ENCODE data around the gene ABHD13.

The ABHD13 gene

DNA sequence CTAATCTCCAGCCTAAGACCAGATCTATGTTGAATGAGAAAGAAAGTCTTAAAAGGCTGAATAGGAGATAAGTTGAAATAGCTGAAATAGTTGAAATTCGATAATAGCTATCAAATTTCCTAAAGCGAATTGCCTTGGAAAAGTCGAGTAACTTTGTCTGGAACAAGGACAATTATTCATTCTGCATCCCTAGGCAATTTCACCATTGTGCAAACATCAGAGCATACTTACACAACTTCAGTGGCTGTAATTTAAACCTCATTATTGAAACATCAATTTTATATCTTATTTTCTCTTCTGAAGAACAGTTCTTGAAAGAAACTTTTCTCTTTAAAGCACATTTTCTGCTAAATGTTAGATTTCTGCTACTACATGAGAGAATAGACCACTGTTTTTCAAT, 64.9 kb downstream of the ABHD13 start:
- DNase-seq (ENCODE audit: low read depth in 2 of 2) = no peak

All from stimulated activated CD8-positive, alpha-beta memory T cell treated with anti-CD3 and anti-CD28 coated beads, Interleukin-15, amount 100 ng/mL, for 48 hours (primary cell).